ENCODE data around the gene C19orf67.

GRCh38 chr19:14119644-14120496, 34.3 kb upstream of the C19orf67 start:
- TF ChIP-seq CREB1 (CRISPR knock-in tag; IDR thresholded peaks at IDR 0.05; ENCODE audit: low read depth): no peak
- TF ChIP-seq POLR2AphosphoS5 (IDR thresholded peaks at IDR 0.05; ENCODE audit: low read depth): no peak
- TF ChIP-seq EZH2 (IDR thresholded peaks at IDR 0.05; ENCODE audit: low read depth, unreplicated experiment): no peak
- TF ChIP-seq, protein P1, sequence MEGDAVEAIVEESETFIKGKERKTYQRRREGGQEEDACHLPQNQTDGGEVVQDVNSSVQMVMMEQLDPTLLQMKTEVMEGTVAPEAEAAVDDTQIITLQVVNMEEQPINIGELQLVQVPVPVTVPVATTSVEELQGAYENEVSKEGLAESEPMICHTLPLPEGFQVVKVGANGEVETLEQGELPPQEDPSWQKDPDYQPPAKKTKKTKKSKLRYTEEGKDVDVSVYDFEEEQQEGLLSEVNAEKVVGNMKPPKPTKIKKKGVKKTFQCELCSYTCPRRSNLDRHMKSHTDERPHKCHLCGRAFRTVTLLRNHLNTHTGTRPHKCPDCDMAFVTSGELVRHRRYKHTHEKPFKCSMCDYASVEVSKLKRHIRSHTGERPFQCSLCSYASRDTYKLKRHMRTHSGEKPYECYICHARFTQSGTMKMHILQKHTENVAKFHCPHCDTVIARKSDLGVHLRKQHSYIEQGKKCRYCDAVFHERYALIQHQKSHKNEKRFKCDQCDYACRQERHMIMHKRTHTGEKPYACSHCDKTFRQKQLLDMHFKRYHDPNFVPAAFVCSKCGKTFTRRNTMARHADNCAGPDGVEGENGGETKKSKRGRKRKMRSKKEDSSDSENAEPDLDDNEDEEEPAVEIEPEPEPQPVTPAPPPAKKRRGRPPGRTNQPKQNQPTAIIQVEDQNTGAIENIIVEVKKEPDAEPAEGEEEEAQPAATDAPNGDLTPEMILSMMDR (conservative IDR thresholded peaks at IDR 0.05; ENCODE audit: low read depth in 2 of 2): no peak
- TF ChIP-seq EZH2phosphoT487 (IDR thresholded peaks at IDR 0.05; ENCODE audit: unreplicated experiment): no peak
- TF ChIP-seq REST (IDR thresholded peaks at IDR 0.05; ENCODE audit: unreplicated experiment): no peak
- TF ChIP-seq, protein P2, sequence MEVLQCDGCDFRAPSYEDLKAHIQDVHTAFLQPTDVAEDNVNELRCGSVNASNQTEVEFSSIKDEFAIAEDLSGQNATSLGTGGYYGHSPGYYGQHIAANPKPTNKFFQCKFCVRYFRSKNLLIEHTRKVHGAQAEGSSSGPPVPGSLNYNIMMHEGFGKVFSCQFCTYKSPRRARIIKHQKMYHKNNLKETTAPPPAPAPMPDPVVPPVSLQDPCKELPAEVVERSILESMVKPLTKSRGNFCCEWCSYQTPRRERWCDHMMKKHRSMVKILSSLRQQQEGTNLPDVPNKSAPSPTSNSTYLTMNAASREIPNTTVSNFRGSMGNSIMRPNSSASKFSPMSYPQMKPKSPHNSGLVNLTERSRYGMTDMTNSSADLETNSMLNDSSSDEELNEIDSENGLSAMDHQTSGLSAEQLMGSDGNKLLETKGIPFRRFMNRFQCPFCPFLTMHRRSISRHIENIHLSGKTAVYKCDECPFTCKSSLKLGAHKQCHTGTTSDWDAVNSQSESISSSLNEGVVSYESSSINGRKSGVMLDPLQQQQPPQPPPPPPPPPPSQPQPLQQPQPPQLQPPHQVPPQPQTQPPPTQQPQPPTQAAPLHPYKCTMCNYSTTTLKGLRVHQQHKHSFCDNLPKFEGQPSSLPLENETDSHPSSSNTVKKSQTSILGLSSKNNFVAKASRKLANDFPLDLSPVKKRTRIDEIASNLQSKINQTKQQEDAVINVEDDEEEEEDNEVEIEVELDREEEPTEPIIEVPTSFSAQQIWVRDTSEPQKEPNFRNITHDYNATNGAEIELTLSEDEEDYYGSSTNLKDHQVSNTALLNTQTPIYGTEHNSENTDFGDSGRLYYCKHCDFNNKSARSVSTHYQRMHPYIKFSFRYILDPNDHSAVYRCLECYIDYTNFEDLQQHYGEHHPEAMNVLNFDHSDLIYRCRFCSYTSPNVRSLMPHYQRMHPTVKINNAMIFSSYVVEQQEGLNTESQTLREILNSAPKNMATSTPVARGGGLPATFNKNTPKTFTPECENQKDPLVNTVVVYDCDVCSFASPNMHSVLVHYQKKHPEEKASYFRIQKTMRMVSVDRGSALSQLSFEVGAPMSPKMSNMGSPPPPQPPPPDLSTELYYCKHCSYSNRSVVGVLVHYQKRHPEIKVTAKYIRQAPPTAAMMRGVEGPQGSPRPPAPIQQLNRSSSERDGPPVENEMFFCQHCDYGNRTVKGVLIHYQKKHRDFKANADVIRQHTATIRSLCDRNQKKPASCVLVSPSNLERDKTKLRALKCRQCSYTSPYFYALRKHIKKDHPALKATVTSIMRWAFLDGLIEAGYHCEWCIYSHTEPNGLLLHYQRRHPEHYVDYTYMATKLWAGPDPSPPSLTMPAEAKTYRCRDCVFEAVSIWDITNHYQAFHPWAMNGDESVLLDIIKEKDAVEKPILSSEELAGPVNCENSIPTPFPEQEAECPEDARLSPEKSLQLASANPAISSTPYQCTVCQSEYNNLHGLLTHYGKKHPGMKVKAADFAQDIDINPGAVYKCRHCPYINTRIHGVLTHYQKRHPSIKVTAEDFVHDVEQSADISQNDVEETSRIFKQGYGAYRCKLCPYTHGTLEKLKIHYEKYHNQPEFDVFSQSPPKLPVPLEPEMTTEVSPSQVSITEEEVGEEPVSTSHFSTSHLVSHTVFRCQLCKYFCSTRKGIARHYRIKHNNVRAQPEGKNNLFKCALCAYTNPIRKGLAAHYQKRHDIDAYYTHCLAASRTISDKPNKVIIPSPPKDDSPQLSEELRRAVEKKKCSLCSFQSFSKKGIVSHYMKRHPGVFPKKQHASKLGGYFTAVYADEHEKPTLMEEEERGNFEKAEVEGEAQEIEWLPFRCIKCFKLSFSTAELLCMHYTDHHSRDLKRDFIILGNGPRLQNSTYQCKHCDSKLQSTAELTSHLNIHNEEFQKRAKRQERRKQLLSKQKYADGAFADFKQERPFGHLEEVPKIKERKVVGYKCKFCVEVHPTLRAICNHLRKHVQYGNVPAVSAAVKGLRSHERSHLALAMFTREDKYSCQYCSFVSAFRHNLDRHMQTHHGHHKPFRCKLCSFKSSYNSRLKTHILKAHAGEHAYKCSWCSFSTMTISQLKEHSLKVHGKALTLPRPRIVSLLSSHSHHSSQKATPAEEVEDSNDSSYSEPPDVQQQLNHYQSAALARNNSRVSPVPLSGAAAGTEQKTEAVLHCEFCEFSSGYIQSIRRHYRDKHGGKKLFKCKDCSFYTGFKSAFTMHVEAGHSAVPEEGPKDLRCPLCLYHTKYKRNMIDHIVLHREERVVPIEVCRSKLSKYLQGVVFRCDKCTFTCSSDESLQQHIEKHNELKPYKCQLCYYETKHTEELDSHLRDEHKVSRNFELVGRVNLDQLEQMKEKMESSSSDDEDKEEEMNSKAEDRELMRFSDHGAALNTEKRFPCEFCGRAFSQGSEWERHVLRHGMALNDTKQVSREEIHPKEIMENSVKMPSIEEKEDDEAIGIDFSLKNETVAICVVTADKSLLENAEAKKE (CRISPR knock-in tag; IDR thresholded peaks at IDR 0.05): no peak
- TF ChIP-seq JUNB (IDR thresholded peaks at IDR 0.05; ENCODE audit: unreplicated experiment): no peak
- no peak for TF ChIP-seq ZNF331 (CRISPR knock-in tag; IDR thresholded peaks at IDR 0.05; ENCODE audit: low read depth)
- TF ChIP-seq NANOG (IDR thresholded peaks at IDR 0.05; ENCODE audit: borderline replicate concordance): no peak
- TF ChIP-seq, protein P3, sequence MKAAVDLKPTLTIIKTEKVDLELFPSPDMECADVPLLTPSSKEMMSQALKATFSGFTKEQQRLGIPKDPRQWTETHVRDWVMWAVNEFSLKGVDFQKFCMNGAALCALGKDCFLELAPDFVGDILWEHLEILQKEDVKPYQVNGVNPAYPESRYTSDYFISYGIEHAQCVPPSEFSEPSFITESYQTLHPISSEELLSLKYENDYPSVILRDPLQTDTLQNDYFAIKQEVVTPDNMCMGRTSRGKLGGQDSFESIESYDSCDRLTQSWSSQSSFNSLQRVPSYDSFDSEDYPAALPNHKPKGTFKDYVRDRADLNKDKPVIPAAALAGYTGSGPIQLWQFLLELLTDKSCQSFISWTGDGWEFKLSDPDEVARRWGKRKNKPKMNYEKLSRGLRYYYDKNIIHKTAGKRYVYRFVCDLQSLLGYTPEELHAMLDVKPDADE (IDR thresholded peaks at IDR 0.05): no peak
- no peak for TF ChIP-seq STAT1 (IDR thresholded peaks at IDR 0.05; ENCODE audit: unreplicated experiment)
